Measurements from ENCODE around the gene PDK3. TPM values are rescaled to one million over a fixed set of nuclear protein-coding genes. Genes with fewer than 3 reads are reported as not detected.

Gene PDK3
- total RNA-seq, 1 donor from 2014 or later, result 18.7 TPM

DNA sequence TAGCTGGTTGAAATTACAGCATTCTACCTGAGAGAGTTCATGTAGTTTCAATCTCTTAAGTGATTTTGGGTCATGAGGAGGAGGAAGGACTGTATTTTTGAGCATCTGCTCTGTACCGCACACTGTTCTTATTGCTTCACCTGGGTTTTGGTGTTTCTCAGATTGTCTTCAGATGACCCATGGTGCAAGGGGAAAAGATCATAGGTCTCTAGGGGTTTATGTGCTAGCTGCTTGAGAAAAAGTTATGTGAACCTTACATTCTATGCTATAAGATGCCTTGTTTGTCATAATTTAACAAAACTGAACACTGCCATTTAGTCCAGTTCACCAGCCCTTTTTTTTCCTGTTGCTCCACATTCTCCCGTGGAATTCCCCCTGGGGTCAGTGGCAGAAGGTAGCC is 60.4 kb downstream of the PDK3 start:
- ATAC-seq (no peak), DNase-seq (ENCODE audit: low spot score) (no peak)
- intact Hi-C loops (cut with DNase I), result loop anchor here (10.0 kb wide), 1 partner anchor 789 kb away; no protein-coding TSS in a partner anchor

GRCh38 chrX:24526616-24527015 is 61.5 kb downstream of the PDK3 start:
- DNase-seq (ENCODE audit: low spot score) (no peak), ATAC-seq (no peak)
- intact Hi-C loops (cut with DNase I), result loop anchor here (10.0 kb wide), 1 partner anchor 788 kb away; no protein-coding TSS in a partner anchor

- intact Hi-C loops (cut with DNase I), result loop anchor here (10.0 kb wide), 1 partner anchor 786 kb away; no protein-coding TSS in a partner anchor
- DNase-seq (ENCODE audit: low spot score), result no peak
- ATAC-seq, result no peak
These were observed 63.5 kb downstream of the PDK3 start for GRCh38 chrX:24528605-24529004.

DNA sequence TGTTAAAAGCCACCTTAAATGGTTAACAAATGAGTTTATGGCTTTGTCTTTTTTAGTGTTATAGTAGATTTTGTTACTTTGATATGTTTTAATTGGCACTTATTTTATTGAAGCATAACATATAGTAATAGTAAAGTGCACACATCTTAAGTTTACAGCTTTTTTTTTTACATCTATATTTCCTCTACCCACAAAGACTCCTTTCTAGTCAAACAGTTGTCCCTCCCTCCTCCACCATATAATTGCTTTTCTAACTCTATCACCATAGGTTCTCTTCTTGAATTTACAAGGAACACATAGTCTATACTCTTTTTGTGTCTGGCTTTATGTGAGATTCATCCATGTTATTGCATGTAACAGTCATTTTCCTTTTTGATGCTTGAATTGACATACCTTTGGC is 71.5 kb downstream of the PDK3 start:
- intact Hi-C loops (cut with DNase I), result no loop called here
- DNase-seq (ENCODE audit: low spot score), result no peak
- no peak for ATAC-seq

- DNase-seq (ENCODE audit: low spot score), result no peak
- no peak for ATAC-seq
- intact Hi-C loops (cut with DNase I), result no loop called here
These were observed 77.7 kb downstream of the PDK3 start for GRCh38 chrX:24542756-24543155.

DNA sequence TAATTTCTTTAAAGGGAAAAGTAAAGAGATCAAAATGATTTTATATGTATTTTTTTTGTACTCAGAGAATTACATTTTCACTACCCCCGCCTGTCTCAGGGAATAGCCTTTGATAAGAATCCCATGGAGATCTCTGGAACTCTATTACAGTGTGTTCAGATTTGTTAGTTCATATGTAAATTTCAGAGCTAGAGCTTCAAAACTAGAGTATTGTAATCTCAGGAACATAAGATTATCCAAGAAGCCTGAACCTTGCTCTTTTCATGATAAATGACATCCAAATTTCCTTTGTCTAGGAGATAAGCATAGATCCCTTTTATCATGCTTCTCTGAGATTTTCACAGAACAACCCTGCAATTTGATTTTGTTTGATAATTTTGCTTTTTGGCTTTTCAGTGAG is 82.9 kb downstream of the PDK3 start:
- no peak for ATAC-seq
- DNase-seq (ENCODE audit: low spot score), result no peak
- intact Hi-C loops (cut with DNase I), result no loop called here

DNA sequence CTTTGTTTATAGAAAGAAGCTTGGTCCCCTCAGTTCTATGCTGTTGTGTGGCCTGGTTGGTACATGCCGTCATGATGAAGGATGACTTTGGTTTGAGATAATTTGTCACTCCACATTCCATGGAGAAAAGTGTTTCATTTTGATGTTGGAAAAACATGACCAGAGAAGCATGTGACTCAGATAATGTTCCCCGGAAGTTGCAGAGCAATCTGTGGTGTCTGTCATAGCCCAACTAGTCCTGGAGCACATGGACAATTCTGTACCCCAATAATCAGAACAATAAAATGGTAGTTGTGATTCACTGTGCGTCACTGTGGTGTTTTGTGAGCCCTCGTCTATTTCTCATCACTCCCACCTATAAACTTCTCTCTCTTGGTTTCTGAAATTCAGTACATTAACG is 85.1 kb downstream of the PDK3 start:
- ATAC-seq (no peak), DNase-seq (ENCODE audit: low spot score) (no peak)
- intact Hi-C loops (cut with DNase I), result no loop called here

GRCh38 chrX:24553011-24553410 is 87.9 kb downstream of the PDK3 start:
- intact Hi-C loops (cut with DNase I), result no loop called here
- DNase-seq (ENCODE audit: low spot score) (no peak), ATAC-seq (no peak)

- no peak for ATAC-seq
- intact Hi-C loops (cut with DNase I), result no loop called here
- DNase-seq (ENCODE audit: low spot score), result no peak
These were observed 96.0 kb downstream of the PDK3 start for GRCh38 chrX:24561121-24561520.

DNA sequence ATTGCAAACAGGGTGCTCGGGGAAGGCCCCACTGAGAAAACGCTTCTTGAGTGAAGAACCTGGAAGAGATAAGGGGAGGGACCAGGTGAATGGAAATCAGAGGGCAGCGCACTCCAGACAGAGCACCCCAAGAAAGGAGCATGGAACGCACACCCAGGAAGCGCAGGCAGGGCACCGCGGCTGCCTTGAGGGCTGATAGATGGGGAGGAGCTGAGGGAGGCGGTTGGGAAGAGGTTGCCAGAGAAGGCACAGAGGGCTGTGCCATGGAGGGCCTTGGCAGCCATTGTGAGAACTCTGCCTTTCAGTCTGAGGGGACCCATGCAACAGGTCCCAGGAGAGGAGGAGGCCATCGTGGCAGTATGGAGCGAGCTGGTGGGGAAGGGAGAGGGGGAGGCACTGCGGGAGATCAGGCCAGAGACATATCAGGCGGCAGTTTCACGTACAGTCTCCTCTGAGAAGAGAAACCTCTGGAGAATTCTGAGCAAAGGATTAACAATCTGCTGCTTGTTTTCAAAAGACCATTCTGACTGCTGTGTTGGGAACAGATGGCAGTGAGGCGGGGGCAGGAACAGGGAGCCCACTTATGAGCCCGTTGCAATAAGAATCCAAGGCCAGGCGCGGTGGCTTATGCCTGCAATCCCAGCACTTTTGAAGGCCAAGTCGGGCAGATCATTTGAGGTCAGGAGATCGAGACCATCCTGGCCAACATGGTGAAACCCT is 98.4 kb downstream of the PDK3 start:
- no peak for ATAC-seq
- intact Hi-C loops (cut with DNase I), result no loop called here
- DNase-seq (ENCODE audit: low spot score), result no peak

GRCh38 chrX:24566240-24566639 is 101.2 kb downstream of the PDK3 start:
- intact Hi-C loops (cut with DNase I), result no loop called here
- no peak for ATAC-seq
- no peak for DNase-seq (ENCODE audit: low spot score)

DNA sequence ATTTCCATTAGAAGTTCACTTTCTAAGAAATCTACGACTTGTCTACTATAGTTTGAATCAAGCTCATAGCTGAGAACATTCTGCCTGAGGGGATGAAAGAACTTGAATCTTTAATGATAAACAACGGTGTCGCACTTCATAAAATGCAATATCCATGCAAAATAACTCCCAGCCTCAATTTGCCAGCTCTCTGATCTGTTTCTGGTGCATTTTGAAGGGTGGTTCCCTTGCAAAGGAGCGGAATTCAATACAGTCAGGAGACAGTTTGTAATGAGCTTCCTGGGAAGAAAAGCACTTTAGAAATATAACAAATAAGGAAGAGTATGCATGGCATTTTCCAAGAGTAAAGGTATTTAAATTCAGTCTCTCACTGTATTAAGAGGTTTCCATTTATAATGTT is 102.1 kb downstream of the PDK3 start:
- DNase-seq (ENCODE audit: low spot score) (no peak), ATAC-seq (no peak)
- intact Hi-C loops (cut with DNase I), result no loop called here

DNA sequence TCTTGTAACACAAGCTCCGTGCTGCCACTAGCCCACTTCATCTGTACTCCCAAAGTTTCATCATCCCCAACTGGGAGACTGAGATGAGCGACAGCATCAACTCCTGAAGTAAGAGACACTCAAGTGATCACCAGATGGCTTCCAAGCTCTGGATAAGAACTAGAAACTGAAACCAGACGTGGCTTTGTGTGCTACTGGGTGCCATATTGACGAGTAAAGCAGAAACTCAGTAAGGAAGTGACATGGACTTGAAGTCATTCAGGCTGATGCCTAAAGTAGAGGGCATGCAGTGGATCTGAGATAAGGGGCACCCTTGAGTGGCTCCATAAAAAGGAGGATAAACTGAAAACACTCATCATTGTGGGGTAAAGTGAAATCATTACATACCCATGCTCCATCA is 109.7 kb downstream of the PDK3 start:
- no peak for DNase-seq (ENCODE audit: low spot score)
- intact Hi-C loops (cut with DNase I), result no loop called here
- ATAC-seq, result no peak

- ATAC-seq, result no peak
- no peak for DNase-seq (ENCODE audit: low spot score)
- intact Hi-C loops (cut with DNase I), result no loop called here
These were observed 110.4 kb downstream of the PDK3 start for GRCh38 chrX:24575496-24575895.

DNA sequence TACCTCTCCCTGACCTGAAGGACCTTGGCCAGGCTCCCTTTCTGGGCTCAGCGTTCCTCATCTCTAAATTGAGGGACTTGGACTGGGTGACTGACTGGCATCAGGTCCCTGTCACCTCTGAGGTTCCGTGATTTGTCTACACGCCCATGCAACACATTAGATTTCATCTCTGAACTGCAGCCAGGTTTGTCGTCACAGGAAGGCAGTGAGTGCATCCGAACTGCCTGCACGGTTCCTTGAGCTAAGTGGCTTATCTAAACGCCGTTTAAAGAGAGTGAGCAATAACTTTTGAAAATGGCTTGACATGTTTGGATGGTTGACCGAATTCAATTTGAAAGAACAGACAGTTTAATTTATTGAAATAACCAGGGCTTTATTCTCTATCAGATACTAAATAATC is 112.0 kb downstream of the PDK3 start:
- ATAC-seq (no peak), DNase-seq (ENCODE audit: low spot score) (no peak)
- intact Hi-C loops (cut with DNase I), result no loop called here

Other genes starting within 250 kb of the PDK3 start
- not detected for gene SUPT20HL2, start 151.2 kb upstream of the PDK3 start, total RNA-seq
- not detected for gene SUPT20HL1, start 104.6 kb upstream of the PDK3 start, total RNA-seq
- 6.0 TPM for gene PCYT1B, start 182.1 kb downstream of the PDK3 start, total RNA-seq
- gene POLA1, start 228.6 kb downstream of the PDK3 start, total RNA-seq, result 25.5 TPM